Gastrocnemius medialis (tissue), 4 donors: Measurements from ENCODE around the gene ECE2.

Experiments
- CTCF ChIP-seq, 5 experiments: fragments of 450-650 bp in 3 of 5; fragments of 200-600 bp in 2 of 5; sonication (generic) in 2 of 5; IDR thresholded peaks in 4 of 5; conservative IDR thresholded peaks in 1 of 5; 1 replicate in 4 of 5; 2 replicates in 1 of 5; pipeline ENCODE4 v1.5.1; 2016 to 2019; ENCODE audit warnings: antibody characterized with exemption in 5 of 5, mild to moderate bottlenecking in 3 of 5, moderate library complexity in 3 of 5
- POLR2A ChIP-seq, 2 donors: fragments of 450-650 bp; IDR thresholded peaks; one replicate each; pipeline ENCODE4 v1.6.1; 2017; ENCODE audit warnings: antibody characterized with exemption in 2 of 2, mild to moderate bottlenecking in 2 of 2, moderate library complexity in 2 of 2

- TF ChIP-seq CTCF (IDR thresholded peaks at IDR 0.05 in 4 of 5, conservative IDR thresholded peaks at IDR 0.05 in 1 of 5) (no peak), POLR2A (IDR thresholded peaks at IDR 0.05) (peak; percentile 66 to 74)
These were observed 38.5 kb downstream of the ECE2 start, which contains the start of gene EIF4G1 for GRCh38 chr3:184314363-184314699.
